ENCODE data around the gene CAPN3.

Gene CAPN3

GRCh38 chr15:42401544-42402454, 42.5 kb downstream of the CAPN3 start:
- no peak for DNase-seq

- DNase-seq, result no peak
Measured at GRCh38 chr15:42402455-42403205, 43.3 kb downstream of the CAPN3 start.

GRCh38 chr15:42403389-42403788, 44.1 kb downstream of the CAPN3 start:
- DNase-seq, result no peak

GRCh38 chr15:42404461-42405235, 45.3 kb downstream of the CAPN3 start:
- no peak for DNase-seq

GRCh38 chr15:42405863-42406482, 46.7 kb downstream of the CAPN3 start:
- no peak for DNase-seq

- no peak for DNase-seq
Measured at GRCh38 chr15:42408178-42408577, 48.9 kb downstream of the CAPN3 start.

GRCh38 chr15:42409011-42409410, 49.7 kb downstream of the CAPN3 start:
- DNase-seq, result no peak

- DNase-seq, result no peak
Measured at GRCh38 chr15:42411884-42412283, 52.6 kb downstream of the CAPN3 start.

GRCh38 chr15:42413920-42414319, 54.6 kb downstream of the CAPN3 start:
- DNase-seq, result no peak

- no peak for DNase-seq
Measured at GRCh38 chr15:42419369-42419768, 60.1 kb downstream of the CAPN3 start.

GRCh38 chr15:42421376-42421775, 62.1 kb downstream of the CAPN3 start:
- no peak for DNase-seq

- DNase-seq, result no peak
Measured at GRCh38 chr15:42427429-42428223, 68.3 kb downstream of the CAPN3 start.

- DNase-seq, result no peak
Measured at GRCh38 chr15:42444415-42445063, 85.2 kb downstream of the CAPN3 start.

- no peak for DNase-seq
Measured at GRCh38 chr15:42445551-42445950, 86.2 kb downstream of the CAPN3 start.

- no peak for DNase-seq
Measured at GRCh38 chr15:42447599-42447998, 88.3 kb downstream of the CAPN3 start.

- no peak for DNase-seq
Measured at GRCh38 chr15:42448281-42448680, 89.0 kb downstream of the CAPN3 start.

GRCh38 chr15:42449770-42450424, 90.6 kb downstream of the CAPN3 start:
- no peak for DNase-seq

GRCh38 chr15:42450425-42450790, 91.1 kb downstream of the CAPN3 start:
- DNase-seq, result no peak

- no peak for DNase-seq
Measured at GRCh38 chr15:42453826-42454225, 94.5 kb downstream of the CAPN3 start.

- no peak for DNase-seq
Measured at GRCh38 chr15:42456531-42456930, 97.2 kb downstream of the CAPN3 start.

- no peak for DNase-seq
Measured at GRCh38 chr15:42456971-42457370, 97.7 kb downstream of the CAPN3 start.

All from NCI-H146 (cell line).